GM19467 (cell line): ENCODE data around the gene PLEKHN1.

Experiments
- ATAC-seq: cut with Tn5 transposase; IDR thresholded peaks from one replicate; pipeline ENCODE4 v1.9.1; 2021; ENCODE audit warnings: mild to moderate bottlenecking, moderate library complexity; ENCODE audit not compliant: unreplicated experiment

The PLEKHN1 gene, protein sequence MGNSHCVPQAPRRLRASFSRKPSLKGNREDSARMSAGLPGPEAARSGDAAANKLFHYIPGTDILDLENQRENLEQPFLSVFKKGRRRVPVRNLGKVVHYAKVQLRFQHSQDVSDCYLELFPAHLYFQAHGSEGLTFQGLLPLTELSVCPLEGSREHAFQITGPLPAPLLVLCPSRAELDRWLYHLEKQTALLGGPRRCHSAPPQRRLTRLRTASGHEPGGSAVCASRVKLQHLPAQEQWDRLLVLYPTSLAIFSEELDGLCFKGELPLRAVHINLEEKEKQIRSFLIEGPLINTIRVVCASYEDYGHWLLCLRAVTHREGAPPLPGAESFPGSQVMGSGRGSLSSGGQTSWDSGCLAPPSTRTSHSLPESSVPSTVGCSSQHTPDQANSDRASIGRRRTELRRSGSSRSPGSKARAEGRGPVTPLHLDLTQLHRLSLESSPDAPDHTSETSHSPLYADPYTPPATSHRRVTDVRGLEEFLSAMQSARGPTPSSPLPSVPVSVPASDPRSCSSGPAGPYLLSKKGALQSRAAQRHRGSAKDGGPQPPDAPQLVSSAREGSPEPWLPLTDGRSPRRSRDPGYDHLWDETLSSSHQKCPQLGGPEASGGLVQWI

GRCh38 chr1:966135-966703 is at the start of gene PLEKHN1:
TSS of gene PLEKHN1 (plus strand) at chr1:966482. CDS start at chr1:966532, 50 bp downstream.
- ATAC-seq: peak; percentile 33

- no peak for ATAC-seq
These were observed 49.2 kb upstream of the PLEKHN1 start for GRCh38 chr1:917076-917459.

DNA sequence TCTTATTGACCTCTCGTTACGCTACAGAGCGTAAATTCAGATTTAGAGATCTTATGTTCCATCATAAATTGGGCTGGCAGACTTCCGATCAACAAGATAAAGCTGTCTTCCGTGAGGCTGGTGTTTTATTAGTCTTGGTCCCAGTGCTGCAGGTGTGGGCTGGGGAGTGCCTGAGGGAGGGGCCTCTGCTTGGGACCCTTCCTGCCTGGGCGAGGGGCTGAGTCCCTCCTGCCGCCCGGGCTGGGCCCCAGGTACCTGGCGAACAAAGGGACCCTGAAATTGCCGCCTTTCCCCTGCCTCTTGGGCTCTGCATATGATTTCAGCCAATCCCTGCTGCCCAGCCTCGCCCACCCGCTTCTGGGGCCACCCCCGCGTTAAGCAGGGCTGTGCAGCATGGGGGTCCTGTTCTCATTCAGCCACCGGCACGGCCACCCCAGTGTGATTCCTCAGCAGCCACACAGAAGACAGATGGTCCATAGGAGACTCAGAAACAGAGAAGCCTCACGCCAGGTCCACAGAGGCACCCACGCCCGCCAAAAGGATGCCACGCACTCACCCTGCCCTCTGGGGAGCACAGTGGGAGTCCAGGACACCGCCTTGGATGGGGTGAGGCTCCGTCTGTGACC is 48.7 kb upstream of the PLEKHN1 start:
- ATAC-seq: no peak

DNA sequence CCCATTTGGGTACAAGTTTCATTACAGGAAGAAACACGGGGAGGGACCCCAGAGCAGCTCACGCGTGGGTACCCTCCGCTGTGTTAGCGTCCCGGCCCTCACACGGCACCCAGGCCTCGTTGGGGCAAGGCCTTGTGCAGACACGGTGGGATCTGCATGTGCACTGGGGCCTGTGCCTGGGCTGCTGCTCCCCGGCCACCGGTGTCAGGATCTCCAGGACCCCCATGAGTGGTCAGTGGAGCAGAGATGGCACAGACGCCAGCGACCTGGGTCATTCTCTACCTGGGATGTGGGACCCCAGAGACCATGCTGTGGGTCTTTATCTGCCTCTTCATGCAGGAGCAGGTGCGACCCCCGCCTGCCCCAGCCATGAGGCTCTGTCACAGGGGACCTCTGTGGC is 47.9 kb upstream of the PLEKHN1 start:
- ATAC-seq: no peak

GRCh38 chr1:918843-919242 is 47.4 kb upstream of the PLEKHN1 start:
- ATAC-seq: no peak

DNA sequence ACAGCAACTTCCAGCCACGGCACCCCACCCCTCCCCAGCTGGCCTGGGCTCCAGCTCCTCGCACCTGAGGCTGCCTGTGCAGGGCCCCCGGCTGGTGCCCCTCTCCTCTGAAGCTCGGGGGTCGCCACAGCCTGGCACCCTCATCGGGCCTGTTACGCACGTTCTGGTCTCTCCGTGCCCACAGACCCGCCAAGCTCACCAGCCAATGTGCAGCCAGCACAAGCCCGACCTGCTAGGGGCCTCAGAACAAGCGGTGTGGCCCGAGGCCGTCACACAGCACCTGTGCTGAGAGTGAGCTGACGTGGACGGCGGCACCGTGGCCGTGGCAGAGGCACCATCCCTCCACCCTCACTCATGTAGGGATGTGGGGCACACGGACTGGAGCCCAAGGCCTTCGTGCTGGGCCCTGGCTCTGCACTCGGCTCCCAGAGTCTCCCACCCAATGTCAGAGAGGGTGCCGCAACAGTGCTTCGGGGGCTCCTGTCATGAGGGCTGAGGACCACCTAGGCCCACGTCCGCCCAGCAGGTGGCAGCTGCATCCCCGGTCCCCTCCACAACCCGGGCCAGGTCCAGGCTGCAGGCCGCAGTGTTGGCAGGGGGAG is 46.9 kb upstream of the PLEKHN1 start:
- no peak for ATAC-seq

DNA sequence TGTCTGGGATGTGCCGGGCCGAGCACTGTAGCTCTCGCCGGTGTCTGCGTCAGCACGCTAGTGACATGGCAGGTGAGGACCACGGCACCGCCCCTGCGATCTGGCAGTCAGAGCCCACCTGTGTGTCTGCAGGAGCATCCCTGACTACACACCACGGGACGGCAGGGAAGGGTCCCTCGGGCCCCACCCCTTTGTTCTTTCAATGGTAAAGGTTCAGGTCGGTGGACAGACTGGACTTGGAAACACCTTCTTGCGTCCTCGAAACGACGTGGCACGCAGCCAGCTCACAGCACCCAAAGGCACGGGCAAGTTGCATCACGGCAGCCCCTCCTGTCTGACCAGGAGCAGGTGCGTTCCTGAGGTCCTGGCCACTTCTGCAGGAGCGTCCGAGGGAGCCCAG is 46.3 kb upstream of the PLEKHN1 start:
- no peak for ATAC-seq

GRCh38 chr1:920521-920920 is 45.8 kb upstream of the PLEKHN1 start:
- ATAC-seq: no peak

DNA sequence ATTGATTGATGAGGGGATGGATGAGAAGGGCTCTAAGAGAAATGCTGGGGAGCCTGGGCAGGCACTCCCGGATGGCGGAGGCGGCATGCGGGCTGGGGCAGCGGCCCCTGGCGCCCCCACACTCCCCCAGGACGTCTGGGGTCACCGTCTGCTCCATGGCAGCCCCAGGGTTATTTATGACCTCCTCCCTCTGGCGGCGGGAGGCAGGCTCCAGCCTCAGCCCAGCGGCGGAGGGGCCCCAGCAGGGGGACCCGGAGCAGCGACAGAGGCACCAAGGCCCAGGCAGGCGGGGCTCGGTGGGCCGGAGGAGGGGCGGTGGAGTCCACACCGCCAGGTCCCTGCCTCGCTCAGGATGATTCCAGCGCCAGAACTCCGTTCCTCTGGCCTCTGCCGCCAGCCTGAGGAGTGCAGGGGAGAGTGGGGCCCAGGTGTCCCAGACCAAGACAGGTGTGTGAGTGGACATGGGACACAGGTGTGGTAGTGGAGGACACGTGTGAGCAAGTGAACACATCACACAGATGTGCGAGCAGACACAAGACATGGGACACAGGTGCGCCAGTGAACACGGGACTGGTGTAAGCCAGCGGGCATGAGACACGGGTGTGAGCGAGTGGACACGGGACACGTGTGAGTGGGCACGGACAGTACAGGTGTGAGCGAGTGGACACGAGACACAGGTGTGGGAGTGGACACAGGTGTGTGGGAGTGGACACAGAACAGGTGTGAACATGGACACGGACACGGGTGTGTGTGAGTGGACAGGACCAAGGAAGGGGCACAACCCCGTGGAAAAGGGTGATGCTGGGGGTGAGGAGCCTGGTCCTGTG is 45.1 kb upstream of the PLEKHN1 start:
- ATAC-seq: no peak

DNA sequence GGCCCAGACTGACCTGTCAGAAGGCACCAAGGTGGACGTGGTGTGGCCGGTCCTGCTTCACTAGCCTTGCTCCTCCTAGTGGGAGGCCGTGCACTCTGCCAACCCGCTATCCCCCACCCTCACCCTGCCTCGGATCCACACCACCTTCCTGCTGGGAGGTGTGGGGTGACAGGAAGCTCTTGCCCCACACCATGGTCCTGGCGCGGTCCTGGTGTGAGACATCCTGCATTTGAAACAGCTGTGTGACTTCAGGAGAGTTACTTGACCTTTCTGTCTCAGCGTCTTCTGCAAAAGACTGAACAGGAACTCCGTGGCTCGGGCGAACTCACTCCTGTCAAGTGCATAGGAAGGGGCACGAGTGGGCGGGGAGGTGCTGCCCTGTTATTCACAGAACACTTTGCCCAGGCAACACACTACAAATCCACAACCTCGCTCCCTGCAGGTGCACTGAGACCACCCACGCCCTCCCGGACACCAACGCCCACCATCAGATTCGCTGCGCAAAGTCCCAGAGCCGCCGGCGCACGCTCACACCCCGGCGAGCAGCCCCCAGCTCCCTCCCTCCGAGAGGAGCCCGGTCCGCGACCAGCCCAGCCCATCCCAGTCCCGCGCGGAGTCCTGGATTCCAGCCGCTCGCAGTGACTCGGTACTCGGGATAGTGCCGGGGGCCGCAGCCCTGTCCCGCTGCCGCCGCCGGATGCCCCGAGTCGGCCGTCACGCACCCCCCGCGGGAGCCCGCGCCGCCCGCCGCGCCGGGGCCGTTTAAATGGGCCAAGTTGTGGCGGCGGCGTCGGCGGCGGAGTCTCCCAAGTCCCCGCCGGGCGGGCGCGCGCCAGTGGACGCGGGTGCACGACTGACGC is 42.9 kb upstream of the PLEKHN1 start, which contains the start of gene SAMD11:
TSS of gene SAMD11 (plus strand) at position 793 of the 860 bp plus-strand sequence. CDS start 509 bp downstream, outside the sequence.
- no peak for ATAC-seq

DNA sequence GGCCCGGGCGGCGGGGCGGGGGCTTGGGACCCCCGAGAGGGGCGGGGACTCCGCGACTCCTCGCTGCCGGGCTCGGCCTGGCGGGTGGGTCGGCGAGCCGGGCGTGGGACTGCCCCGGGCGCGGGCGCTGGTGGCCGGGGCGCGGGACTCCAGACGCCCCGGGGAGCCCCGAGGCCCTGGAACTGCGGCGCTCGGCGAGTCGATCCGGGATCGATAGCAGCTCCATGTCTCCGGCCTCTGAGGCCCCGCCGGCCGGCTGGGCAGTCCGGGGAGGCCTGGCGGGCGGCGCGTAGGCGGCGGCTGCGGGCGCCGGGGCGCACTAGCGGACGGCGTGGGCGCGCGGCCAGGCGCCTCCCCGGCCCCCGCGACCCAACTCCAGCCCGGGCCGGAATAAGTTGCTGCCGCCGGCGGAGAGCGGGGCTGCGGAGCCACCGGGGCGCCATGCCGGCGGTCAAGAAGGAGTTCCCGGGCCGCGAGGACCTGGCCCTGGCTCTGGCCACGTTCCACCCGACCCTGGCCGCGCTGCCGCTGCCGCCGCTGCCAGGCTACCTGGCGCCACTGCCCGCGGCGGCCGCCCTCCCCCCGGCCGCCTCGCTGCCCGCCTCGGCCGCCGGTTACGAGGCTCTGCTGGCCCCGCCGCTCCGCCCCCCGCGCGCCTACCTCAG is 42.2 kb upstream of the PLEKHN1 start:
- no peak for ATAC-seq

- ATAC-seq: no peak
These were observed 41.4 kb upstream of the PLEKHN1 start for GRCh38 chr1:924656-925560.

DNA sequence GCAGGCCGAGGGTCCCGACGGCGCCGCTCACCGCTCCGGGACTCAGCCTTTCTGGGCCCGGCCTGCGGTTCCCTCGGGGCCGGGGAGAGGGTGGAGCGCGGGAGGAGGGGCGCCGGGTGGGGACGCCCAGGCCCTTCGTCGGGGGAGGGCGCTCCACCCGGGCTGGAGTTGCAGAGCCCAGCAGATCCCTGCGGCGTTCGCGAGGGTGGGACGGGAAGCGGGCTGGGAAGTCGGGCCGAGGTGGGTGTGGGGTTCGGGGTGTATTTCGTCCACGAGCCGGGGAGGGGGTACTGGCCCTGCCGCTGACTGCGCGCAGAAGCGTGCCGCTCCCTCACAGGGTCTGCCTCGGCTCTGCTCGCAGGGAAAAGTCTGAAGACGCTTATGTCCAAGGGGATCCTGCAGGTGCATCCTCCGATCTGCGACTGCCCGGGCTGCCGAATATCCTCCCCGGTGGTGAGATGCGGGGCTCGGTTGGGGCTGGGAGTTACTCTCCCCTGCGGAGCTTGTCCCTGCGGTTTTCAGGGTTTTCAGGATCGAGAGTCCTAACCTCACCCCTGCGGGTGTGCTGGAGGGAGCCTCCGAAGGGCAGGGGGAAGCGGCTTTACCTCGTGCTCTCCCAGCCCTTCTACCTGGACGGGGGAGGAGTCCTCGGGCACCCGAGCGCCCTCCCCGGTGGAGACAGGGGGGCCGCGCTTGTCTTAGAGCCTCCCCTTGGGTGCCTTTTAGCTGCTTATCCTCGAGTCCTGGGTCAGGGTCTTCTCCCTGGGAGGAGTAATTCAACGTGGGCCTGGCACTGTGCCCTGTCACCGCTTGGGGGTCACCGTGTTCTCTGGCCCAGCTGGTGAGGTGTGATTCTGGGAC is 40.5 kb upstream of the PLEKHN1 start:
- no peak for ATAC-seq

GRCh38 chr1:927234-927633 is 39.0 kb upstream of the PLEKHN1 start:
- ATAC-seq: no peak

DNA sequence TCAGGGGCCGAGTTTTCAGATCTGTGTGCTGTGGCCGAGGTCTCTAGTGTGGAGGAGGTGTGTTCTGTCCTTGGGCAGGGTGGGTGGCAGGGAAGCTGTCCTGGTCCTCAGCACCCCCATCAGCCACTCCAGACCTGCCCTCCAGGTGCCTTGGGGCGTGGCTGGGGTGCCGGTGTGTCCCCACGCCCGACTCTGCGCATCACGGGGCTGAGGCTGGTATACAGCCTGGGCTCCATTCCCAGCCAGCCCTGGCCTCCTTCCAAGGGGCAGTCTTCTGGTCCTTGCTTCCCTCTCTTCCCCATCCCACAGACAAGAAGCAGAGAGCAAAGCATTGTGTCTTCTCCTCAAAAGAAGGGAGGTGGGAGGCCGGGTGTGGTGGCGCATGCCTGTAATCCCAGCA is 38.5 kb upstream of the PLEKHN1 start:
- ATAC-seq: no peak

GRCh38 chr1:928825-929661 is 37.2 kb upstream of the PLEKHN1 start:
- ATAC-seq: no peak
